ENCODE results near the gene NECTIN4.

The NECTIN4 gene

GRCh38 chr1:161083748-161084596, 5.4 kb downstream of the NECTIN4 start:
- Histone ChIP-seq H3K27me3 (ENCODE audit: control insufficient read depth, low read length) (no peaks in the 10 kb centered on the region; the same call in 1 of the 2 replicates), H3K27ac (ENCODE audit: low read depth, low read length) (no peak overlapping the region)

GRCh38 chr1:161082996-161083747, 6.2 kb downstream of the NECTIN4 start:
- Histone ChIP-seq H4K20me1 (ENCODE audit: control insufficient read depth, insufficient read depth, low read depth, low read length) (no peaks in the 10 kb centered on the region), H3K27ac (ENCODE audit: low read depth, low read length) (no peak overlapping the region), H3K4me2 (ENCODE audit: low read length) (no peak overlapping the region), H3K79me2 (ENCODE audit: control insufficient read depth, low read length) (no peaks in the 10 kb centered on the region), H3K4me3 (ENCODE audit: low read length) (no peak overlapping the region), H3F3A (ENCODE audit: control insufficient read depth, insufficient read depth) (no peaks in the 10 kb centered on the region), H3K36me3 (ENCODE audit: control insufficient read depth, low read length) (no peaks in the 10 kb centered on the region), H3K27me3 (ENCODE audit: control insufficient read depth, low read length) (no peaks in the 10 kb centered on the region; the same call in 1 of the 2 replicates), H3K9me2 (replicated peaks; ENCODE audit: control insufficient read depth, low read length) (no peaks in the 10 kb centered on the region), H3K9me3 (ENCODE audit: control insufficient read depth, insufficient read depth, low read length) (no peaks in the 10 kb centered on the region), H3K4me1 (ENCODE audit: control insufficient read depth, low read length) (no peaks in the 10 kb centered on the region)
- TF ChIP-seq EZH2phosphoT487 (IDR thresholded peaks at IDR 0.05; ENCODE audit: borderline replicate concordance, low read length): no peak
- no peak for TF ChIP-seq CTCF (IDR thresholded peaks at IDR 0.05; ENCODE audit: low read depth, low read length, poor library complexity, severe bottlenecking)

More at GRCh38 chr1:161083748-161084596, 5.4 kb downstream of the NECTIN4 start:
- no peak overlapping the region for H3K4me3 ChIP-seq (ENCODE audit: low read length)
- no peaks in the 10 kb centered on the region for H3K79me2 ChIP-seq (ENCODE audit: control insufficient read depth, low read length)
- no peaks in the 10 kb centered on the region for H3K4me1 ChIP-seq (ENCODE audit: control insufficient read depth, low read length)
- H3K9me2 ChIP-seq (replicated peaks; ENCODE audit: control insufficient read depth, low read length): no peaks in the 10 kb centered on the region
- TF ChIP-seq CTCF (IDR thresholded peaks at IDR 0.05; ENCODE audit: low read depth, low read length, poor library complexity, severe bottlenecking): no peak
- no peak for TF ChIP-seq EZH2phosphoT487 (IDR thresholded peaks at IDR 0.05; ENCODE audit: borderline replicate concordance, low read length)
- no peak overlapping the region for H3K4me2 ChIP-seq (ENCODE audit: low read length)
- no peaks in the 10 kb centered on the region for H4K20me1 ChIP-seq (ENCODE audit: control insufficient read depth, insufficient read depth, low read depth, low read length)
- no peaks in the 10 kb centered on the region for H3K36me3 ChIP-seq (ENCODE audit: control insufficient read depth, low read length)
- H3K9me3 ChIP-seq (ENCODE audit: control insufficient read depth, insufficient read depth, low read length): no peaks in the 10 kb centered on the region
- H3F3A ChIP-seq (ENCODE audit: control insufficient read depth, insufficient read depth): no peaks in the 10 kb centered on the region

GRCh38 chr1:161082483-161082882, 6.9 kb downstream of the NECTIN4 start:
- Histone ChIP-seq H3K4me1 (ENCODE audit: control insufficient read depth, low read length) (no peaks in the 10 kb centered on the region), H3K4me2 (ENCODE audit: low read length) (no peak overlapping the region), H3K27ac (ENCODE audit: low read depth, low read length) (no peak overlapping the region)

More at GRCh38 chr1:161082483-161082882, 6.9 kb downstream of the NECTIN4 start:
- no peaks in the 10 kb centered on the region for H3K79me2 ChIP-seq (ENCODE audit: control insufficient read depth, low read length)
- no peak for TF ChIP-seq EZH2phosphoT487 (IDR thresholded peaks at IDR 0.05; ENCODE audit: borderline replicate concordance, low read length)
- TF ChIP-seq CTCF (IDR thresholded peaks at IDR 0.05; ENCODE audit: low read depth, low read length, poor library complexity, severe bottlenecking): no peak
- H3K4me3 ChIP-seq (ENCODE audit: low read length): no peak overlapping the region
- H4K20me1 ChIP-seq (ENCODE audit: control insufficient read depth, insufficient read depth, low read depth, low read length): no peaks in the 10 kb centered on the region
- H3K9me2 ChIP-seq (replicated peaks; ENCODE audit: control insufficient read depth, low read length): no peaks in the 10 kb centered on the region
- no peaks in the 10 kb centered on the region for H3K36me3 ChIP-seq (ENCODE audit: control insufficient read depth, low read length)
- H3K27me3 ChIP-seq (ENCODE audit: control insufficient read depth, low read length): no peaks in the 10 kb centered on the region; the same call in 1 of the 2 replicates
- H3F3A ChIP-seq (ENCODE audit: control insufficient read depth, insufficient read depth): no peaks in the 10 kb centered on the region
- H3K9me3 ChIP-seq (ENCODE audit: control insufficient read depth, insufficient read depth, low read length): no peaks in the 10 kb centered on the region

Measured in DOHH2 (cell line).